ENCODE data around the gene FAM193A.
"Not testable (repeated sequence)": the region's sequence is repeated elsewhere in the genome, so short reads cannot be mapped to it uniquely, and the experiment has no call there.

Gene FAM193A

DNA sequence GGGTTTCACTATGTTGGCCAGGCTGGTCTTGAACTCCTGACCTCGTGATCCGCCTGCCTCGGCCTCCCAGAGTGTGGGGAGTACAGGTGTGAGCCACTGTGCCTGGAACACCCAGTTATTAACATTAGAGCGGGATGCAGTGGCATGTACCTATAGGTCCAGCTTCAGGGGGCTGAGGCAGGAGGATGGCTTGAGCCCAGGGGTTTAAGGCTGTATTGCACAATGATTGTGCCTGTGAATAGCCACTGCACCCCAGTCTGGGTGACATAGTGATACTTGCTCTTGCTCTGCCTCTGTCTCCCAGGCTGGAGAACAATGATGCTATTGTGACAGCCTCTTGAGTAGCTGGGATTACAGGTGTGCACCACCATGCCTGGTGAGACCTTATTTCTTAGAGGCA, 39.8 kb downstream of the FAM193A start:
- DNase-seq: no peak

DNA sequence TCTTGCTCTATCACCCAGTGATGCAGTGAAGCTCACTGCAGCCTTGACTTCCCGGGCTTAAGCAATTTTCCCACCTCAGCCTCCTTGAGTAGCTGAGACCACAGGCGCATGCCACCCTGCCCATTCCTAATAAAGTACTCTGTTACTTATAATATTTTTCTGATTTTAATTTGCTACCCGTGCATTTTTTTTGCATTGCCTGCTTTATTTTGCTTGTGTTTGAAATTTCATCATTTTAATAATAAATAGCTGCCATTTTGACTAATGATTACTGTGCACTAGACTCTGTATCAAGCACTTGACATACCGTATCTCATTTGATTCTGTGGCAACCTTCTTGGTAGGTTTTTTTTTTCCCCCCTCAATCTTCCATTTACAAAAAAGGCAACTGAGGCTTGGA, 41.7 kb downstream of the FAM193A start:
- DNase-seq: no peak

DNA sequence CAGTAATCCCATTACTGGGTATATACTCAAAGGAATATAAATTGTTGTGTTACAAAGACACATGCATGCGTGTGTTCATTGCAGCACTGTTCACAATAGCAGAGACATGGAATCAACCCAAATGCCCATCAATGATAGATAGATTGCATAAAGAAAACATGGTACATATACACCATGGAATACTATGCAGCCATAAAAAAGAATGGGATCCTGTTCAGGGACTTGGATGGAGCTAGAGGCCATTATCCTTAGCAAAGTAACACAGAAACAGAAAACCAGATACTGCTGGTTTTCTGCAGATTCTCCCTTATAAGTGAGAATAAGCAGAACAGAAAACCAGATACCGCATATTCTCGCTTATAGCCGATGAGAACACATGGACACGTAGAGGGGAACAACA, 43.5 kb downstream of the FAM193A start:
- no peak for DNase-seq

DNA sequence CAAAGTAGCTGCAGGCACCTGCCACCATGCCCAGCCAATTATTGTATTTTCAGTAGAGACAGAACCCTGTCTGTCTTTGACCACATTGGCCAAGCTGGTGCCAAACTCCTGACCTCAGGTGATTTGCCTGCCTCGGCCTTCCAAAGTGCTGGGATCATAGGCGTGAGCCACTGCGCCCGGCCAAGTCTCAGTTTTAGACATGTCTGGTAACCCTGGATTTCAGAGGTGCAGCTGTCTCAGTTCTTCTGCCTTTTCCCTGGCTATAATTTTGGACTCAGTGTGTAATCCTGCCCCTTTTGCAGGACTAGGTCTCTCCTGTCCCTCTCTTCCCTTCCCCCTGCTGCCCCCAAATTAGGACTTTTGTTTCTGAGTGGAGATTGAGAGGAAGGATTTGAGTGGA, 46.6 kb downstream of the FAM193A start:
- DNase-seq: no peak

- DNase-seq: no peak
These were observed 47.1 kb downstream of the FAM193A start for GRCh38 chr4:2583517-2583916.

GRCh38 chr4:2586502-2586901, 50.1 kb downstream of the FAM193A start:
- DNase-seq: no peak

DNA sequence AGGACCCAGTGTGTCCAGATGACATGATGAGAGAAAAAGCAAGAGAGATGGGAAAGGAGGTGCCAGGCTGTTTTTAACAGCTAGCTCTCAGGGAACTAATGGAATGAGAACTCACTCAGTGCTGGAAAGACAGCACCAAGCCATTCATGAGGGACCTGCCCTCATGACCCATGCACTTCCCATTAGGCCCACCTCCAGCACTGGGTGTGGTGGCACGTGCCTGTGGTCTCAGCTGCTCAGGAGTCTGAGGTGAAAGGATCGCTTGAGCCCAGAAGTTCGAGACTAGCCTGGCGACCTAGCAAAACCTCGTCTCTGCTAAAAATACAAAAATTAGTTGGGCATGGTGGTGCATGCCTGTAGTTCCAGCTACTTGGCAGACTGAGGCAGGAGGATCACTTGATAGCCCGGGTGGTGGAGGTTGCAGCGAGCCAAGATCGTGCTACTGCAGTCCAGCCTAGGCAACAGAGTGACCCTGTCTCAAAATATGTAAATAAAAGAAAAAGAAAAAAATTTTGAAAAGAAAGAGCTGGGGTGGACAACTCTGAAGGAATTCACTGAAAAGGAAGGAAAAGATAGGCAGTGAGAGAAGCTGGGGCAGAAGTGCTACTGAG, 50.9 kb downstream of the FAM193A start:
- no peak for DNase-seq

GRCh38 chr4:2588259-2588658, 51.8 kb downstream of the FAM193A start:
- no peak for DNase-seq

- DNase-seq: no peak
These were observed 54.7 kb downstream of the FAM193A start for GRCh38 chr4:2591189-2591588.

- DNase-seq: not testable (repeated sequence)
These were observed 55.6 kb downstream of the FAM193A start for GRCh38 chr4:2592014-2592413.

DNA sequence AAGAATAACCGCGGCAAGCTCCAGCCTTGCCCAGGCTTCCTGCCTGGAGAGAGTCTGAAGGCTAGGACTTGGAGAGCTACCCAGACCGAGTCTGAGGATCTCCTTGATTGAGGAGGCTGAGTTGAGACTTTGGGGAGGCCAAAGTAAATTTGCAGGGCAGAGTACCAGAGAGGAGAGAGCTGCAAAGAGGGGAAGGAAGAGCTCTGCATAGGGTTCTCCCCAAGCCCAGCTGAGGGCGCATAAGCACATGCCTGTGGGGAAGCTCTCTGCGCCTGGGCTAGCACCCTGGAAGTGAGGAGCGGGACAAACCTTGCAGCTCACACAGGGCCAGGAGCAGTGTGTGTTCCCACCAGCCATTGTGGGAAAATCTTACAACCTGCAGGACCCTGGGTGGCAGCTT, 56.1 kb downstream of the FAM193A start:
- no peak for DNase-seq

DNA sequence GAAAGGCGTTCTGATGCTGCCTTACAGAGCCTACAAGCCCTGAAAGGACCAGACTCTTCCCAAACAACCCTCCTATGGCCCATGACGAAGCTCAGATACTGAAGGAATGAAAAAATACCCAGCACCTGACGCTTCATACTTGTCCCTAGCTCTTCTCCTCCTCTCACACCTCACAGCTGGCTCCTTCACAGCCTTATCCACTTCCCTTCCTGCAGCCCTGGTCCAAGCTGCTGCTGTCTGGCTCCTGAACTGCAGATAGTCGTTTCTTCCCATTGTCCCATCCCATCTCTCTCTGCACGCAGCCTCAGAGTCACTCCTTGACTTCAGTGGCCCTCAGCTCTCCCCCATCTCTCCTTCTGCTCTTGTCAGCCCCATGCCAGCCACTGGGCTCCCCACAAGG, 56.6 kb downstream of the FAM193A start:
- DNase-seq: no peak

DNA sequence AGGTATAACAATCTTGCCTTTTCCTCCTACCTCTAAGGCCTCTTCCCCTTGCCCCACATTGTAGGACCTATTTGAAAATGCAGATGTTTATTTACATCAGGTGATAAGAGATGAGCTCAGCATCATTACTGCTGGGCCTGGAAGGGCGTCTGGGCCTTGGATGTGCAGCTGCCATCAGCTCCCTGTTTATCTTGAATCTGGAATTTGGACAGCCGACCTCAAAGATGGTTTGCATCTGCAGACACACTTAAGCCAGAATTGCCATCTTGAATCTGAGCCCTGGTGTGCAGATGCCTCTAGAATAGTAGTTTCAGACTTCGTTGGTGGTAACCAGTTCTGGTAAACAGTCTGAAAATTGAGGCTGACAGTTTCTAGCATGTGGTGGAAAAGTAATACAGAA, 59.0 kb downstream of the FAM193A start:
- DNase-seq: no peak

DNA sequence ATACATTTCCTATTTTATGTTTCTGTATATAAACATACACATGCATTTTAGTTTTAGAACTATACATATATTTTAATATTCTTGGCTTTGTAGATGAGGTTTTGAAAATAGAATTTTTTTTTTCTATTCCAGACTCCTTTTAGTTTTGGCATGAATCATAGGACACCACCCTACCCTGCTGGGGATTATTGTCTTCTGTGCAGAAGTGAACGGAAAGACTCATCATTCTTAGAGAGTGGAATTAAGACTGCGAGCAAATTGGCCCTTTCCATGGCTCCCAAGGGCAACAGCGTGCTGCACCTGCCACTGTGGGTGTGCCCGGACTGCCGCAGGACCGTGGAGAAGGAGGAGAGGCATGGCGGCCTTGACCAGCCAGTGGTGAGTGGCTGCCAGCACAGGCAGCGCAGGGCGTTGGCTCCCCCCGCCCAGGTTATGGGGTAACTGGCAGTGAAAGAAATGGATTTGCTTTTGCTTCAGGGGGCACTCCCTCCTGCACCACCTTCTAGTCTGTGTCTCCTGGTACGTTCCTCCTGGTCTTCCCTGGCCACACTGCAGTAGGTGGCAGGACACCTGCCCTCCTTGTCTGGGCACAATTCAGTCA, 59.6 kb downstream of the FAM193A start:
- DNase-seq: no peak

DNA sequence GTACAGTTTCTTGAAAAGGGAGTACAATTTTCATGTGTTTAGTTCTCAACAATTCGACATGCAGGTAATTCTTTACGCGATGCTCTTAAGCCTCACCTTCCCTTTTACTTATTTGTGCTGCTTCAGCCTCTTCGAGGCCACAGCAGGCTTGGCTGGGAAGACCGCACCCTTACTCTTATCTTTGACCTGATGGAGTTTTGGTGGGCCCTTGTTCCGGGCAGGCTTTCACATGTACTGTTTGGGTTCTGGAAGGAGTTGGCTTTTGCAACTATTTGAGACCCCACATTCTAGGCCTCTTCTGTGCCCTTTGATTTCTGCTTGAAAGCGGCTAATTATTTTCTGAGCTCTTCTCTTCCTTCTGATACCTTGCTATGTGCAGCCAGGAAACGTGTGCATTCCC, 60.2 kb downstream of the FAM193A start:
- no peak for DNase-seq

DNA sequence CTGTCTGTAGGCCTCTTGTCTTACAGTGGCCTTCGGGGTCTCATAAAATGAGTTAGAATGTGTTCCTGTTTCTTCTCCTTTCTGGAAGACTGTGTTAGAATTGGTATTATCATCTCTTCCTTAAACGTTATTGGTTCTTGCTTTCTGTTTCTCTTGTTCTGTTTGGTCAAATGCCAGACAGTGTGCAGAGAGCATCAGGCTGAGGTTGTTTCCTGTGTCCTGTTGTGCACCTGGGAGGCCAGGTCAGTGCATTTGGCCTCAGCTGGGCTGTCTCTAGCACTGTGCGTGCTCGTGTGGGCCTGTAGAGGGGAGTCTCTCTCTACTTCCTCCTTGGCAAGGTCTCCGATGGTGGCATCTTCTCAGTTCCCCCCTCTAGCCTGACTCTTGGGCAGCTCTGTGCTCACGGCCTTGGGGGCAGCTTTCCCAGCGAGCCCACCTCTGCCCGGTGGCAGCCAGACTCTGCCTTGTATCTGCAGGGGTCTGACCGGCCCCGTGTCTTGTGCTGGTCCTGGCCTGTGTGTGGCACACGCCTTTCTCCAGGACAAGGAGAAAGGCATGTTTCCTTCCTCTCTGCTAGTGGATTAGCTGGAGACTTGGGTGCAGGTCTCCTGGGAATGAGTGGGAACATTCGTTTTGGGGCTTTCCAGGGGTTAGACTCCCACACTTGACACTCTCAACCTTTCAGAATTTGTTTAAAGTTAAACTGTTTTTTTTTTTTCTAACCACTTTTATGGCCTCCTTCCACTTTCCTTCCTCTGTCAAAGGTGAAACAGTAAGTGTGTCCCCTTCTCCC, 62.3 kb downstream of the FAM193A start:
- no peak for DNase-seq

- no peak for DNase-seq
These were observed 62.8 kb downstream of the FAM193A start for GRCh38 chr4:2599304-2599654.

GRCh38 chr4:2600878-2601277, 64.4 kb downstream of the FAM193A start:
- DNase-seq: no peak

GRCh38 chr4:2604614-2605013, 68.2 kb downstream of the FAM193A start:
- no peak for DNase-seq

GRCh38 chr4:2606960-2607506, 70.6 kb downstream of the FAM193A start:
- DNase-seq: no peak

GRCh38 chr4:2607822-2608221, 71.4 kb downstream of the FAM193A start:
- no peak for DNase-seq

DNA sequence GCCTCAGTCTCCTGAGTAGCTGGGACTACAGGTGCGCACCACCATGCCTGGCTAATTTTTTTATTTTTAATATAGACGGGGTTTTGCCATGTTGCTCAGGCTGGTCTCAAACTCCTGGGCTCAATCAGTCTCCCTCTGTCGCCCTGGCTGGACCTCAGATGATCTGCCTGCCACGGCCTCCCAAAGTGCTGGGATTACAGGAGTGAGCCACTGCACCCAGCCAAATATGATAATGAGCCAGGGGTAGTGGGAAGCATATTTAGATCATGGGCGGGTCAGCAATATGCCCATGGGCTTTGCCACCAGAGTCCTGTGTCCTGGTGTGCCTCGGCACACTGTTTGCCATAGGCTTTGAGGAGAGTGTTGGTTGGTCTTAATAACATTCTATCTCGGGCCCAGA, 71.8 kb downstream of the FAM193A start:
- DNase-seq: no peak

DNA sequence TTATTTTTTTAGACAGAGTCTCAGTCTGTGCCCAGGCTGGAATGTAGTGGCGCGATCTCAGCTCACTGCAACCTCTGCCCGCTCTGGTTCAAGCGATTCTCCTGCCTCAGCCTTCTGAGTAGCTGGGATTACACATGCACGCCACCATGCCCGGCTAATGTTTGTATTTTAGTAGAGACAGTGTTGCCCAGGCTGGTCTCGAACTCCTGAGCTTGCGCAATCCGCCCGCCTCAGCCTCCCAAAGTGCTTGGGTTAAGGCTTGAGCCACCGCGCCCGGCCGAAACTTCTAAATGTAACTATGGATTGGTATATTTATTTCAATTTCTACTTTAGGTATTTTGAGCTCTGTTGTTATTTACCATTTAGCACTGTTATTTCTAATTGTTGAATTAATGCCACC, 79.4 kb downstream of the FAM193A start:
- no peak for DNase-seq

DNA sequence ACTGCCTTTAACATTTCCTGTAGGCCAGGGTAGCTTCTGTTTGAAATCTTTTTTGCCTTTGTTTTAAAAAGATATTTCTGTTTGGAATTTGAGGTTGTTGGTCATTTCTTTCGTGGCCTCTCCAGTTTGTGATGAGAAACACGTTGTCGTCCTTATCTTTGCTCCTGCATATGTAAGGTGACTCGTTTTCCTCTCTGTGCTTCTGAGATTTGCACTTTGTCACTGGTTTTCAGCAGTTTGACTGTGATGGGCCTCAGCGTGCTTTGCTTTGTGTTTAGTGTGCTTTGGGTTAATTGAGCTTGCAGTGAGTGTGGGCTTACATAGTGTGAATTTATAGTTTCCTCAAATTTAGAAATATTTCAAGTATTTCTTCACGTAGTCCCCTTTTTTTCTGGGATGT, 81.5 kb downstream of the FAM193A start:
- DNase-seq: no peak

Measured in activated CD8-positive, alpha-beta memory T cell treated with anti-CD3 and anti-CD28 coated beads, Interleukin-2, amount 50 U/mL, for 4 hours (primary cell).